Sigmoid colon (tissue), 7 donors: Measurements from ENCODE around the gene BLMH. TPM values are rescaled to one million over a fixed set of nuclear protein-coding genes. Genes with fewer than 3 reads are reported as not detected.

Experiments used
- DNase-seq: peaks from one replicate; pipeline ENCODE4 v3.0.0-alpha.2; 2019
- H3K27ac ChIP-seq, 4 donors: fragments of 200-600 bp; sonication (generic); one replicate each; pipeline ENCODE4 v1.5.1; 2016 to 2019; ENCODE audit warnings: mild to moderate bottlenecking in 1 of 4
- H3K27me3 ChIP-seq, 3 donors: fragments of 200-600 bp; sonication (generic); one replicate each; pipeline ENCODE4 v1.5.1; 2019; ENCODE audit warnings: mild to moderate bottlenecking in 1 of 3
- H3K36me3 ChIP-seq, 4 donors: fragments of 200-600 bp; sonication (generic); one replicate each; pipeline ENCODE4 v1.5.1; 2016 to 2019
- H3K4me1 ChIP-seq, 4 donors: fragments of 200-600 bp; sonication (generic); one replicate each; pipeline ENCODE4 v1.5.1; 2017 to 2019
- H3K4me3 ChIP-seq, 4 donors: fragments of 200-600 bp; sonication (generic); one replicate each; pipeline ENCODE4 v1.5.1; 2017 to 2019; ENCODE audit warnings: mild to moderate bottlenecking in 2 of 4, moderate library complexity in 1 of 4
- H3K9me3 ChIP-seq, 4 donors: fragments of 200-600 bp in 3 of 4; sonication (generic) in 3 of 4; one replicate each; pipeline versions ENCODE4 v1.5.1 to v1.6.1; 2013 to 2019
- CTCF ChIP-seq, 4 experiments: fragments of 450-650 bp in 3 of 4; fragments of 200-600 bp in 1 of 4; IDR thresholded peaks; one replicate each; pipeline ENCODE4 v1.5.1; 2016 to 2019; ENCODE audit warnings: antibody characterized with exemption in 4 of 4, mild to moderate bottlenecking in 3 of 4, moderate library complexity in 2 of 4
- EP300 ChIP-seq, 4 donors: sonication (generic); formaldehyde crosslinking; IDR thresholded peaks; one replicate each; pipeline ENCODE4 v1.6.1; 2017; ENCODE audit warnings: antibody characterized with exemption in 4 of 4
- POLR2A ChIP-seq, 2 donors: fragments of 450-650 bp; IDR thresholded peaks; one replicate each; pipeline ENCODE4 v1.6.1; 2016; ENCODE audit warnings: antibody characterized with exemption in 2 of 2, mild to moderate bottlenecking in 2 of 2, moderate library complexity in 2 of 2
- POLR2AphosphoS5 ChIP-seq, 4 donors: sonication (generic); formaldehyde crosslinking; IDR thresholded peaks; one replicate each; pipeline ENCODE4 v1.6.1; 2017; ENCODE audit warnings: antibody characterized with exemption in 4 of 4
- WGBS, 2 donors: extraction: QIAGEN DNeasy Blood & Tissue Kit; methylation state at CpG; one replicate each; pipeline ENCODE4 v1.1.7; 2013; 5-methylcytosine and 5-hydroxymethylcytosine counted together
- intact Hi-C: fragments of 100-400 bp; cut with DNase I; formaldehyde crosslinking; loops from one replicate; pipeline ENCODE4 v1.15.1; 2023
- polyA plus RNA-seq, 3 donors: library from polyadenylated mRNA; stranded (reverse); fragments of 200-250 nt; gene quantifications; one replicate each; pipeline ENCODE4 v1.2.3, GENCODE V29; 2013
- total RNA-seq, 4 donors: library from RNA; depleted of rRNA; stranded (reverse); fragments of >200 nt; gene quantifications; one replicate each; pipeline ENCODE4 v1.1.0, GENCODE V29; 2016
- donor health status: healthy with polysubstance abuse.
- donor health status: Bipolar disorder and iron deficiency.
- donor health status: healthy.

BLMH gene
- total and polyA plus RNA-seq, 7 donors, result 8.6 to 33.8 (median 20.8) TPM

GRCh38 chr17:30292286-30292858 lies 628 bp upstream of the BLMH start:
- peaks cover 0 to 22% (median 3%) of the 10 kb centered on the region in 4 donors for H3K36me3 ChIP-seq
- H3K9me3 ChIP-seq, result no peaks in the 10 kb centered on the region
- H3K4me3 ChIP-seq, result peak overlapping the region; percentile 91 to 95 (median 94)
- intact Hi-C loops, result loop anchor here (2.0 to 5.0 kb wide), 2 partner anchors 86 to 175 kb away; partner anchors contain the start of genes CPD and NSRP1
- peaks cover 0 to 16% (median 12%) of the 10 kb centered on the region in 4 donors for H3K4me1 ChIP-seq
- no peak for TF ChIP-seq POLR2A (IDR thresholded peaks at IDR 0.05)
- TF ChIP-seq POLR2AphosphoS5 (IDR thresholded peaks at IDR 0.05), result no peak
- no peak for TF ChIP-seq EP300 (IDR thresholded peaks at IDR 0.05)
- no peak for TF ChIP-seq CTCF (IDR thresholded peaks at IDR 0.05)
- H3K27ac ChIP-seq, result peak overlapping the region; percentile 71 to 83 (median 82)
- WGBS, 2 donors, result 29 to 34% methylated on average over 17 of the region's 17 CpGs
- H3K27me3 ChIP-seq, result no peaks in the 10 kb centered on the region
- no peak for DNase-seq

- peak overlapping the region; percentile 71 to 83 (median 82) for H3K27ac ChIP-seq
- TF ChIP-seq EP300 (IDR thresholded peaks at IDR 0.05) (no peak), POLR2A (IDR thresholded peaks at IDR 0.05) (no peak), POLR2AphosphoS5 (IDR thresholded peaks at IDR 0.05) (no peak), CTCF (IDR thresholded peaks at IDR 0.05) (no peak)
- H3K4me3 ChIP-seq, result peak overlapping the region; percentile 91 to 95 (median 94)
- H3K4me1 ChIP-seq, result peaks cover 0 to 16% (median 12%) of the 10 kb centered on the region in 4 donors
- H3K9me3 ChIP-seq, result no peaks in the 10 kb centered on the region
- 3 to 4% methylated on average over 22 of the region's 22 CpGs for WGBS, 2 donors
- no peaks in the 10 kb centered on the region for H3K27me3 ChIP-seq
- peak; percentile 68 for DNase-seq
- peaks cover 6 to 36% (median 9%) of the 10 kb centered on the region in 4 donors for H3K36me3 ChIP-seq
- intact Hi-C loops, result loop anchor here (5.0 kb wide), 1 partner anchor 174 kb away; the partner anchor contains the start of gene NSRP1
Observed at GRCh38 chr17:30290696-30291542, 825 bp downstream of the BLMH start.

- Histone ChIP-seq H3K4me3 (no peak overlapping the region), H3K27me3 (no peaks in the 10 kb centered on the region), H3K9me3 (no peaks in the 10 kb centered on the region), H3K36me3 (peaks cover 6 to 45% (median 12%) of the 10 kb centered on the region in 4 donors), H3K27ac (no peak overlapping the region), H3K4me1 (peaks cover 0 to 16% (median 12%) of the 10 kb centered on the region in 4 donors)
- WGBS, 2 donors, result 83% methylated on average over 2 of the region's 2 CpGs
- no peak for DNase-seq
- TF ChIP-seq CTCF (IDR thresholded peaks at IDR 0.05) (no peak), EP300 (IDR thresholded peaks at IDR 0.05) (no peak), POLR2A (IDR thresholded peaks at IDR 0.05) (no peak), POLR2AphosphoS5 (IDR thresholded peaks at IDR 0.05) (no peak)
- intact Hi-C loops, result loop anchor here (5.0 kb wide), 1 partner anchor 173 kb away; the partner anchor contains the start of gene NSRP1
Observed at GRCh38 chr17:30290077-30290476, 1.7 kb downstream of the BLMH start.

- intact Hi-C loops, result no loop called here
- no peaks in the 10 kb centered on the region for H3K27me3 ChIP-seq
- H3K27ac ChIP-seq, result no peak overlapping the region
- H3K4me3 ChIP-seq, result no peak overlapping the region
- DNase-seq, result no peak
- no peak for TF ChIP-seq POLR2A (IDR thresholded peaks at IDR 0.05)
- TF ChIP-seq CTCF (IDR thresholded peaks at IDR 0.05), result no peak
- TF ChIP-seq POLR2AphosphoS5 (IDR thresholded peaks at IDR 0.05), result no peak
- TF ChIP-seq EP300 (IDR thresholded peaks at IDR 0.05), result no peak
- H3K4me1 ChIP-seq, result no peaks in the 10 kb centered on the region
- no peaks in the 10 kb centered on the region for H3K9me3 ChIP-seq
- H3K36me3 ChIP-seq, result peaks cover 0 to 94% (median 12%) of the 10 kb centered on the region in 4 donors
Observed at GRCh38 chr17:30279156-30279555, 12.6 kb downstream of the BLMH start.
